Measurements from ENCODE around the gene MPRIP.

DNA sequence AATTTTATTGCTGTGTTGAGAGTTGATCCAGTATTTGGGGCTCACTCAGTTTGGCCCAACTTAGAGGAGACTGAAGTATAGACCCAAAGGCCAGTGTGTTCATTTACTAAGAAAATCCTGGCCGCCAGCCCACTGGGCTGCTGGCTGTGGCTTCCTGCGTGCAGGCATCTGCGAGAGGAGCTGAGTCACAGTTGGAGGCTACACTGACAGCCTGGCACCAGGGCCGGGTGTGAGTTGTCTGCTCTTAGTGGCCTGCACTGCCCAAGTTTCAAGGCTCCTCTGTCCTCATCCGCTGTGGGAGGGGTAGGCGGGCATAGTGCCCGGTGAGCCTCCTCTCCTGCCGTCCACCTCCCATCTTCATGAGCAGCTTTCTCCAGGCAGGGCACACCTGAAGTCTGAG lies 109.7 kb downstream of the MPRIP start:
- TF ChIP-seq CTCF (conservative IDR thresholded peaks at IDR 0.05) (no peak), ZFX (IDR thresholded peaks at IDR 0.05) (no peak)
